Lower leg skin (tissue), 3 donors: Measurements from ENCODE around the gene BRMS1L.

Experiments
- CTCF ChIP-seq, 3 donors: fragments of 450-650 bp; IDR thresholded peaks; one replicate each; pipeline ENCODE4 v1.5.1; 2016; ENCODE audit warnings: antibody characterized with exemption in 3 of 3, mild to moderate bottlenecking in 3 of 3, moderate library complexity in 2 of 3
- POLR2A ChIP-seq, 2 donors: fragments of 450-650 bp; IDR thresholded peaks; one replicate each; pipeline ENCODE4 v1.6.1; 2016 to 2017; ENCODE audit warnings: antibody characterized with exemption in 2 of 2, mild to moderate bottlenecking in 1 of 2, moderate library complexity in 1 of 2

DNA sequence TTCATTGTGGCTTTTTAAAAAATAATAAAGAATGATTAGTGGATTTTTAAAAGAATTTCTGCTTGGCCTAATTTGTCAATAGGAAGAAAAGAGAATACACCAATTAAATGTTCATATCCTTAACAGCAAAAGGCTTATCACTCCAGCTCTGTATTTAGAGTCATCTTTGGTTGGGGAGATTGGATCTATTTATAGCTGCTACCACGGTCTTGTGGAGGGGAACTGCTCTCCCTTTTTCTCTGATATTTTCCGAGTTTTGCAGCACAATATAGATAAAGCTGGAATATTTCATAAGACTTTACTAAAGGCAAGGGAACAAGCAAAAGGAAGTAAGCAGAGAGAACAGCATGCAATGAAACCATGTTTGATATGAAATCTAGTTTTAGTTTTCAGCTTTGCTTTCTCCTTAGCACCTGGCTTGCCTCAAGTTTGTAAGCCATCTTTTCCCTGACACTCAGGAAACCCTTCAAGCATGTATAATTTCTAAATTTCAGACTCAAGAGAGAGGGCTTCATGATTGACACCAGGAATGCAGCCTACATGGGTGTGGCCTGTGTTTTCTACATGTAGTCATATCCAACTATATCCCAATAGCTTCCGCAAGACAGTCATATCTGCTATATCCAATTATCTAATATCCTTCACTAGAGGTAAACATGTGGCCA, 35.2 kb downstream of the BRMS1L start:
- TF ChIP-seq CTCF (IDR thresholded peaks at IDR 0.05) (no peak), POLR2A (IDR thresholded peaks at IDR 0.05) (no peak)
